ENCODE results near the gene PHC2.

GRCh38 chr1:33384040-33384812, 46.7 kb downstream of the PHC2 start:
- TF ChIP-seq CTCF (optimal IDR thresholded peaks at IDR 0.05 in 1 of 3, IDR thresholded peaks at IDR 0.05 in 1 of 3, conservative IDR thresholded peaks at IDR 0.05 in 1 of 3; ENCODE audit: extremely low read depth in 1 of 3, insufficient read depth in 2 of 3, low read length in 3 of 3): no peak
- TF ChIP-seq EZH2 (IDR thresholded peaks at IDR 0.05; ENCODE audit: low read length): no peak
